ENCODE results near the gene GATC.
A peak's percentile ranks its signal among the peaks of the same experiment; 100 is the strongest.

The GATC gene
- long read RNA-seq, donor 1, full-length matches to known transcripts: 9 of 431 reads
- long read RNA-seq, donor 1, partial matches to known transcripts: 163 of 431 reads
- long read RNA-seq, donor 1, other reads (novel, unspliced or antisense): 259 of 431 reads
- long read RNA-seq, donor 2, full-length matches to known transcripts: 10 of 259 reads
- long read RNA-seq, donor 2, partial matches to known transcripts: 78 of 259 reads
- long read RNA-seq, donor 2, other reads (novel, unspliced or antisense): 171 of 259 reads
- long read RNA-seq, donor 3, full-length matches to known transcripts: 8 of 224 reads
- long read RNA-seq, donor 3, partial matches to known transcripts: 80 of 224 reads
- long read RNA-seq, donor 3, other reads (novel, unspliced or antisense): 136 of 224 reads
- long read RNA-seq, donor 4, full-length matches to known transcripts: 8 of 28 reads
- long read RNA-seq, donor 4, partial matches to known transcripts: 20 of 28 reads
- long read RNA-seq, donor 4, other reads (novel, unspliced or antisense): 0 of 28 reads
- long read RNA-seq, donor 5, full-length matches to known transcripts: 12 of 12 reads
- long read RNA-seq, donor 5, partial matches to known transcripts: 0 of 12 reads
- long read RNA-seq, donor 5, other reads (novel, unspliced or antisense): 0 of 12 reads
- long read RNA-seq, donor 6, full-length matches to known transcripts: 17 of 400 reads
- long read RNA-seq, donor 6, partial matches to known transcripts: 136 of 400 reads
- long read RNA-seq, donor 6, other reads (novel, unspliced or antisense): 247 of 400 reads
- long read RNA-seq, donor 7, full-length matches to known transcripts: 19 of 1,213 reads
- long read RNA-seq, donor 7, partial matches to known transcripts: 1,194 of 1,213 reads
- long read RNA-seq, donor 7, other reads (novel, unspliced or antisense): 0 of 1,213 reads
- long read RNA-seq, donor 8, full-length matches to known transcripts: 8 of 8 reads
- long read RNA-seq, donor 8, partial matches to known transcripts: 0 of 8 reads
- long read RNA-seq, donor 8, other reads (novel, unspliced or antisense): 0 of 8 reads

GRCh38 chr12:120445911-120446843 is at the start of gene GATC, which contains the start of gene TRIAP1:
GATC (plus strand) TSS chr12:120446444; CDS start chr12:120446481, 37 bp downstream.
TRIAP1 (minus strand) TSS chr12:120446384; CDS start chr12:120446372, 12 bp downstream.
- peak; percentile 97 for DNase-seq

- peak; percentile 65 for DNase-seq
These were observed 48.3 kb upstream of the GATC start for GRCh38 chr12:120397824-120398540.

- DNase-seq: no peak
These were observed 46.7 kb upstream of the GATC start for GRCh38 chr12:120399531-120399930.

GRCh38 chr12:120402217-120402616 is 44.0 kb upstream of the GATC start:
- DNase-seq: peak; percentile 68

GRCh38 chr12:120403869-120404268 is 42.4 kb upstream of the GATC start:
- DNase-seq: no peak

GRCh38 chr12:120404271-120404670 is 42.0 kb upstream of the GATC start:
- DNase-seq: no peak

GRCh38 chr12:120406069-120406468 is 40.2 kb upstream of the GATC start:
- no peak for DNase-seq

- DNase-seq: no peak
These were observed 39.7 kb upstream of the GATC start for GRCh38 chr12:120406553-120406952.

GRCh38 chr12:120408771-120409170 is 37.5 kb upstream of the GATC start:
- DNase-seq: no peak

GRCh38 chr12:120412421-120412820 is 33.8 kb upstream of the GATC start:
- DNase-seq: no peak

GRCh38 chr12:120413901-120414695 is 32.1 kb upstream of the GATC start:
- peak; percentile 78 for DNase-seq

GRCh38 chr12:120416490-120417216 is 29.6 kb upstream of the GATC start:
- no peak for DNase-seq

- no peak for DNase-seq
These were observed 28.2 kb upstream of the GATC start for GRCh38 chr12:120417917-120418580.

- DNase-seq: no peak
These were observed 24.5 kb upstream of the GATC start for GRCh38 chr12:120421701-120422100.

- no peak for DNase-seq
These were observed 23.3 kb upstream of the GATC start for GRCh38 chr12:120422892-120423456.

- no peak for DNase-seq
These were observed 20.4 kb upstream of the GATC start for GRCh38 chr12:120425797-120426196.

- DNase-seq: no peak
These were observed 17.5 kb upstream of the GATC start for GRCh38 chr12:120428597-120429229.

GRCh38 chr12:120429368-120429767 is 16.9 kb upstream of the GATC start:
- DNase-seq: no peak

Data from right kidney (tissue), 9 donors.